ENCODE results near the gene B3GNT8.
"Not testable (repeated sequence)": the region's sequence is repeated elsewhere in the genome, so short reads cannot be mapped to it uniquely, and the experiment has no call there.

Gene B3GNT8

DNA sequence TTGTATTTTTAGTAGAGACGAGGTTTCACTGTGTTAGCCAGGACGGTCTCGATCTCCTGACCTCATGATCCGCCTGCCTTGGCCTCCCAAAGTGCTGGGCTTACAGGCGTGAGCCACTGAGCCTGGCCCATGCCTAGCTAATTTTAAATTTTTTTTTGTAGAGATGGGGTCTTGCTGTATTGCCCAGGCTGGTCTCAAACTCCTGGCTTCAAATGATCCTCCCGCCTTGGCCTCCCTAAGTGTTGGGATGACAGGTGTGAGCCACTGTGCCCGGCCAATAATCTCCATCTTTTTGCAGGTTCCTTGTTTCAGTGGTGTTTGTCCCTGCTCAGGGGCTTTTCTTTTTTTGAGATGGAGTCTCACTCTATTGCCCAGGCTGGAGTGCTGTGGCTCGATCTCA lies 45.6 kb downstream of the B3GNT8 start:
- not testable (repeated sequence) for DNase-seq

GRCh38 chr19:41377977-41378709 lies 49.0 kb downstream of the B3GNT8 start:
- DNase-seq, result no peak

DNA sequence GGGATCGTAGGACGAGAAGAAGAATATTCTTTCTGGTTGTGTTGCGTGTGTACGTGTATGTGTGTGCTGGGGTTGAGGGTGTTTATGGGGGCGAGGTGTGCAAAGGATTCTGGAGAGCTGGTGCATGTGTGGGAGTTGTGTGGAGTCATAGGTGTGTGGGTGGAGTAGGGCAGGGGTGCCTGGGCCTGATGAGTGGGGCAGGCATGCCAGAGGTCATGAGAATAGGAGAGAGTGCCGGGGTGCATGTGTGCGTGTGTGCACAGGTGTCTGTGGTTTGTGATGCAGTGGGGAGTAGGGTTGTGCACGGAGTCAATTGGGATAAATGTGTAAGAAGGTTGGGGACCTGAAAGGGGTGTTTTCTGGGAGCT lies 50.2 kb downstream of the B3GNT8 start:
- no peak for DNase-seq

GRCh38 chr19:41376241-41376997 lies 50.8 kb downstream of the B3GNT8 start, which contains the start of gene TMEM91:
TSS of gene TMEM91 (plus strand) at chr19:41376533. CDS start at chr19:41378310, 1,777 bp downstream.
- no peak for DNase-seq

Data from NCI-H1048 (cell line).